K562 (cell line): ENCODE measurements around the gene WDR46. TPM values are rescaled to one million over a fixed set of nuclear protein-coding genes. Genes with fewer than 3 reads are reported as not detected.

Experiments
- ARHGAP35 ChIP-seq: fragments of 450-650 bp; IDR thresholded peaks from 2 replicates; pipeline ENCODE4 v1.6.1; 2018; ENCODE audit not compliant: partially characterized antibody
- BCOR ChIP-seq: fragments of 450-650 bp; IDR thresholded peaks from 2 replicates; pipeline ENCODE4 v1.6.1; 2016
- CCAR2 ChIP-seq: fragments of 200-400 bp; formaldehyde crosslinking; IDR thresholded peaks from 2 replicates; pipeline ENCODE4 v1.6.1; 2017; ENCODE audit warnings: mild to moderate bottlenecking, low read depth, low read length
- GTF2A2 ChIP-seq: IDR thresholded peaks from 2 replicates; pipeline ENCODE4 v1.6.1; 2016; ENCODE audit warnings: mild to moderate bottlenecking, missing genetic modification characterization, missing compliant biosample characterization
- MTA1 ChIP-seq: fragments of 450-650 bp; IDR thresholded peaks from 2 replicates; pipeline ENCODE4 v1.6.1; 2017; ENCODE audit warnings: borderline replicate concordance
- PHB ChIP-seq: fragments of 250-450 bp; sonication (Bioruptor Pico); IDR thresholded peaks from 2 replicates; pipeline ENCODE4 v1.5.0; 2021
- POLR2A ChIP-seq: fragments of 450-650 bp; conservative IDR thresholded peaks from 2 replicates; pipeline ENCODE4 v1.6.1; 2016
- POLR2G ChIP-seq: fragments of 200-400 bp; formaldehyde crosslinking; IDR thresholded peaks from 2 replicates; pipeline ENCODE4 v1.6.1; 2017; ENCODE audit warnings: low read depth, mild to moderate bottlenecking, antibody characterized with exemption, low read length, moderate library complexity
- RBFOX2 ChIP-seq: fragments of 200-400 bp; formaldehyde crosslinking; IDR thresholded peaks from 2 replicates; pipeline ENCODE4 v1.6.1; 2017; ENCODE audit warnings: low read depth, mild to moderate bottlenecking, low read length, moderate library complexity
- RUNX1 ChIP-seq: sonication (generic); IDR thresholded peaks from 2 replicates; pipeline ENCODE4 v1.6.1; 2016; ENCODE audit warnings: antibody characterized with exemption, low read depth
- SPI1 ChIP-seq: IDR thresholded peaks from 2 replicates; pipeline ENCODE4 v1.6.1; 2011; ENCODE audit warnings: low read depth, low read length, control low read depth, borderline replicate concordance
- SRSF7 ChIP-seq: fragments of 200-400 bp; formaldehyde crosslinking; optimal IDR thresholded peaks from 2 replicates; pipeline ENCODE3; 2017; ENCODE audit warnings: mild to moderate bottlenecking, low read depth, low read length
- TAF15 ChIP-seq: fragments of 200-400 bp; formaldehyde crosslinking; IDR thresholded peaks from 2 replicates; pipeline ENCODE4 v1.6.1; 2017; ENCODE audit warnings: mild to moderate bottlenecking, low read depth, low read length, moderate library complexity
- TRIM24 ChIP-seq, 2 experiments: fragments of 450-650 bp; IDR thresholded peaks; 2 replicates each; pipeline ENCODE4 v1.6.1; 2016
- ZNF407 ChIP-seq: fragments of 450-650 bp; IDR thresholded peaks from 2 replicates; pipeline ENCODE4 v1.6.1; 2016; ENCODE audit warnings: low read depth
- ZNF586 ChIP-seq: fragments of 450-650 bp; formaldehyde crosslinking; conservative IDR thresholded peaks from 2 replicates; pipeline ENCODE4 v1.4.0; 2020; ENCODE audit warnings: mild to moderate bottlenecking, moderate library complexity
- polyA plus RNA-seq, 8 experiments: library from polyadenylated mRNA; depleted of rRNA in 4 of 8; stranded (reverse) in 5 of 8; unstranded in 3 of 8; fragments of >200 nt; fragmentation: Nextera tagmentation in 2 of 8; fragmentation: Illumina TruSeq in 1 of 8; extraction: Ambion mirVana in 2 of 8; extraction: Trizol in 1 of 8; gene quantifications; 2 replicates each; pipeline versions ENCODE4 v1.2.1 to v1.2.3, GENCODE V29; 2011 to 2014; ENCODE audit warnings: inconsistent platforms in 1 of 8, missing spikeins in 1 of 8
- total RNA-seq, 7 experiments: library from RNA; depleted of rRNA in 6 of 7; stranded (reverse); fragments of >200 nt in 6 of 7; fragmentation: Illumina TruSeq in 2 of 7; extraction: Trizol in 2 of 7; gene quantifications; 2 replicates each; pipeline versions ENCODE4 v1.2.1 to v1.2.3, GENCODE V29; 2011 to 2021; ENCODE audit warnings: low replicate concordance in 1 of 7
- TF ChIP-seq, protein P1 (sequence below): sonication (generic); formaldehyde crosslinking; IDR thresholded peaks from 2 replicates; pipeline ENCODE4 v1.9.0; 2022; ENCODE audit warnings: mild to moderate bottlenecking, missing genetic modification reagents
- TF ChIP-seq, protein P2 (sequence below): sonication (generic); formaldehyde crosslinking; IDR thresholded peaks from 2 replicates; pipeline ENCODE4 v1.8.1; 2022; ENCODE audit warnings: missing genetic modification reagents
- TF ChIP-seq, protein P3 (sequence below): fragments of 250-450 bp; sonication (Bioruptor Pico); IDR thresholded peaks from 2 replicates; pipeline ENCODE4 v1.4.0; 2020

Gene WDR46
- total and polyA plus RNA-seq, 9 of the 15 experiments (the other 6 are each of a cell fraction or from before 2014, with no cell fraction given) = 8.9 to 146 (median 93.1) TPM

GRCh38 chr6:33297956-33298772 is 9.1 kb upstream of the WDR46 start (continued):
- TF ChIP-seq TRIM24 (IDR thresholded peaks at IDR 0.05) = no peak
- TF ChIP-seq SPI1 = no peak
- TF ChIP-seq, protein P1, sequence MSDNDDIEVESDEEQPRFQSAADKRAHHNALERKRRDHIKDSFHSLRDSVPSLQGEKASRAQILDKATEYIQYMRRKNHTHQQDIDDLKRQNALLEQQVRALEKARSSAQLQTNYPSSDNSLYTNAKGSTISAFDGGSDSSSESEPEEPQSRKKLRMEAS (CRISPR knock-in tag) = no peak
- no peak for TF ChIP-seq GTF2A2 (tag)
- no peak for TF ChIP-seq ARHGAP35
- TF ChIP-seq, protein P2, sequence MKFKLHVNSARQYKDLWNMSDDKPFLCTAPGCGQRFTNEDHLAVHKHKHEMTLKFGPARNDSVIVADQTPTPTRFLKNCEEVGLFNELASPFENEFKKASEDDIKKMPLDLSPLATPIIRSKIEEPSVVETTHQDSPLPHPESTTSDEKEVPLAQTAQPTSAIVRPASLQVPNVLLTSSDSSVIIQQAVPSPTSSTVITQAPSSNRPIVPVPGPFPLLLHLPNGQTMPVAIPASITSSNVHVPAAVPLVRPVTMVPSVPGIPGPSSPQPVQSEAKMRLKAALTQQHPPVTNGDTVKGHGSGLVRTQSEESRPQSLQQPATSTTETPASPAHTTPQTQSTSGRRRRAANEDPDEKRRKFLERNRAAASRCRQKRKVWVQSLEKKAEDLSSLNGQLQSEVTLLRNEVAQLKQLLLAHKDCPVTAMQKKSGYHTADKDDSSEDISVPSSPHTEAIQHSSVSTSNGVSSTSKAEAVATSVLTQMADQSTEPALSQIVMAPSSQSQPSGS (CRISPR knock-in tag) = no peak
- TF ChIP-seq CCAR2 = no peak
- peak; percentile 21; the same call in 1 of the 2 replicates for TF ChIP-seq RBFOX2
- TF ChIP-seq PHB = no peak
- no peak for TF ChIP-seq ZNF407
- no peak for TF ChIP-seq RUNX1
- no peak for TF ChIP-seq SRSF7
- TF ChIP-seq TAF15 = no peak
- TF ChIP-seq POLR2A = peak; percentile 79
- no peak for TF ChIP-seq ZNF586 (CRISPR knock-in tag)
- TF ChIP-seq BCOR = peak; percentile 52; the same call in 1 of the 2 replicates
- TF ChIP-seq, protein P3, sequence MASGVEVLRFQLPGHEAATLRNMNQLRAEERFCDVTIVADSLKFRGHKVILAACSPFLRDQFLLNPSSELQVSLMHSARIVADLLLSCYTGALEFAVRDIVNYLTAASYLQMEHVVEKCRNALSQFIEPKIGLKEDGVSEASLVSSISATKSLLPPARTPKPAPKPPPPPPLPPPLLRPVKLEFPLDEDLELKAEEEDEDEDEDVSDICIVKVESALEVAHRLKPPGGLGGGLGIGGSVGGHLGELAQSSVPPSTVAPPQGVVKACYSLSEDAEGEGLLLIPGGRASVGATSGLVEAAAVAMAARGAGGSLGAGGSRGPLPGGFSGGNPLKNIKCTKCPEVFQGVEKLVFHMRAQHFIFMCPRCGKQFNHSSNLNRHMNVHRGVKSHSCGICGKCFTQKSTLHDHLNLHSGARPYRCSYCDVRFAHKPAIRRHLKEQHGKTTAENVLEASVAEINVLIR (CRISPR knock-in tag) = no peak
- TF ChIP-seq POLR2G = peak; percentile 67
- TF ChIP-seq MTA1 = 0 out of 2 replicates have a peak, but pooled peaks have one; percentile 60
